HG03159 (cell line): Measurements from ENCODE around the gene PFAS.
"Not testable (repeated sequence)": the region's sequence is repeated elsewhere in the genome, so short reads cannot be mapped to it uniquely, and the experiment has no call there.

Experiments
- ATAC-seq: cut with Tn5 transposase; IDR thresholded peaks from one replicate; pipeline ENCODE4 v1.9.1; 2021; ENCODE audit warnings: mild to moderate bottlenecking, moderate library complexity; ENCODE audit not compliant: unreplicated experiment

Gene PFAS

GRCh38 chr17:8226536-8227237, 22.4 kb upstream of the PFAS start:
- ATAC-seq: no peak

GRCh38 chr17:8227238-8227581, 21.9 kb upstream of the PFAS start:
- no peak for ATAC-seq

GRCh38 chr17:8231701-8232100, 17.4 kb upstream of the PFAS start:
- no peak for ATAC-seq

DNA sequence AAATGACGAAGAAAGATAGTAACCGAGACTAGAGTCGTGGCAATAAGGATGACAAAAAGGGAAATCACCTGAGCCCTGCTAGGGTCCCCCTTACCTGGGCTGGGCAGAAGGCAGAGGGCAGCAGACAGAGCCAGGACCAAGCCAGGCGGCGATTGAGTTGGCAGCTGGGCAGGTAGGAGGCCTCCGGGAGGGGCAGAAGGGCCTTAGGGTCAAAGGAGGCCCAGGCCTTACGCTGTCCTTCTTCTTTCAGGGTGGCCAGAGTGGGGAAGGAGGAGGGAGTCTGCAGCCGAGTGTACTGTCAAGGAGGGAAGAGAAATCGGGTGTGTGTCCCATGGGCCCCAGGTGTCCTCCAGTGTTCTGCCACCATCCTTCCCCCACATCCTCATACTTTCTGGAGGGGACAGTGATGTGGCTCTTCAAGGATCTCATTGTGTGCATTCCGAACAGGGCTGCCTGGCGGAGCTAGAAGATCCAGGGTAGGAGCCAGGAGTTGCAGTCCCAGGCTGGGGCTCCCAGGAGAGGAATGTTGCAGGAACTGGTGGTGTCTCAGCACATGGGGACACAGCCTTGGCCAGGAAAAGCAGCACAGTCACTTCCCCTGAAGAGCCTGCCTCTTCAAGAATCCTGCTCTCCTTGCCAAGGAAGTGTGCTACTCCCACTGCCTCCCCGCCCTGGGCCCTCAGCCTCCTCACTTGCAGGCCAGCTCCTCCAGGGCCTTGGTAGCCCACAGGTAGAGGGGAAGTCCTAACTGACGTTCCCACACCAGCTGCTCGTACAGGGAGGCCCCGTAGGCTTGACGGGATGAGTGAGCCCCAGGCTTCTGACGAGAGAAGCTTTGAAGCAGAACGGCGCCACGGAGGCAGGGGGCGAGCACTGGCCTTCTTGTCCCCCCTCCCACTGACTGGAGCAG, 14.5 kb upstream of the PFAS start:
- no peak for ATAC-seq

DNA sequence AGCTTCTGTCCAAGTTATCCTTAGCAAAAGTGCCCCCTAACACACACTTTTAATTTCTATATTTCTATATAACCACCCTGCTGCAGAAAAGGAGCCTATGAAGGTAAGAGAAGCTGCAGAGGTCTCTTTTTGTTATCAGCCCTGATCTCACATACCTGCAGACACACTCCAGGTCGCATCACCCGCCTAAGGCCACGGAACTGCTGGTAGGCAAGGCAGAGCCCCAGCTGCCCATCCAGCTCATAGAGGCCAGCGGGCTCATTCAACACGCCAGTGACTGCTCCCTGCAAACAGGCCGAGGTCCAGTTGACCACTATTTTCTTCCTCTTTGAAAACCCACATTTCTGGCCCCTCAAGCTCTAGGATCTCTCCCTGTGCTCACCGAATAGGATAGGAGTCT, 13.4 kb upstream of the PFAS start:
- ATAC-seq: no peak

DNA sequence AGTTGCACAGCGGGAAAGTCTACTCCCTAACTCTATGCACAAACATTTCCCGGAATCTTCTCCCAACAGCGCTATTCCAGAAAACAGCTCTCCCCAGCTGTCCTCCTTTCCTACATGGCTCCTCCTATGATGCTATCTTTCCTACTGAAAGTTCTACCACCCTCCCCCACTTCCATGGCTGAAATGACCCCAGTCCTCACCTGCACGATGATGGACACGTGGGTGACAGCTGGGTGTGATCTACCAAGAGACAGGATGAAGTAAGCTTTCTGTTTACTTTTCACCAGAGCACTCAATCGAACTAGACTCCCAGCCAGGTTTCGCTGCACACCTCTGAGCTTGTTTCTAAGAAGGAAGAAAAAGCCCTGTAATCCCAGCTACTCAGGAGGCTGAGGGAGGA, 11.9 kb upstream of the PFAS start:
- no peak for ATAC-seq

GRCh38 chr17:8237886-8238285, 11.2 kb upstream of the PFAS start:
- no peak for ATAC-seq

DNA sequence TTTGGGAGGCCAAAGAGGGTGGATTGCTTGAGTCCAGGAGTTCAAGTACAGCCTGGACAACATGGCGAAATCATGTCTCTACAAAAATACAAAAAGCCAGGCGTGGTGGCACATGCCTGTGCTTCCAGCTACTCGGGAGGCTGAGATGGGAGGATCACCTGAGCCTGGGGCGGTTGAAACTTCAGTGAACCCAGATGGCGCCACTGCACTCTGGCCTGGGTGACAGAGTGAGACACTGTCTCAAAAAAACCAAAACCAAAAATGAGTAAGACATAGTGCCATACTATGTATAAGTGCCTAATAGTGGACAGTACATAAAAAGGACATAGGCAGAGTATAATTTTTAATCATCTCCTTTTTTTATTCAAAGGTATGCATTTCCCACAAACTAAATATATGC, 5.3 kb upstream of the PFAS start:
- no peak for ATAC-seq

DNA sequence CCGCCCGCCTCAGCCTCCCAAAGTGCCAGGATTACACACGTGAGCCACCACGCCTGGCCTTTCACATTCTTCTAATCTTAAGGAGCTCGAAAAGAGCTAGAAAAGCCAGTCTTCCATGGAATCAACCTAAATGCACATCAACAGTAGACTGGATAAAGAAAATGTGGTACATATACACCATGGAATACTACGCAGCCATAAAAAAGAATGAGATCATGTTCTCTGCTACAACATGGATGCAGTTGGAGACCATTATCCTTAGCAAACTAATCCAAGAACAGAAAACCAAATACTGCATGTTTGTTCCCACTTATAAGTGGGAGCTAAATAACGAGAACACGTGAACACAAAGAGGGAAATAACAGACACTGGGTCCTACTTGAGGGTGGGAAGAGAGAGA, 4.3 kb upstream of the PFAS start:
- no peak for ATAC-seq

DNA sequence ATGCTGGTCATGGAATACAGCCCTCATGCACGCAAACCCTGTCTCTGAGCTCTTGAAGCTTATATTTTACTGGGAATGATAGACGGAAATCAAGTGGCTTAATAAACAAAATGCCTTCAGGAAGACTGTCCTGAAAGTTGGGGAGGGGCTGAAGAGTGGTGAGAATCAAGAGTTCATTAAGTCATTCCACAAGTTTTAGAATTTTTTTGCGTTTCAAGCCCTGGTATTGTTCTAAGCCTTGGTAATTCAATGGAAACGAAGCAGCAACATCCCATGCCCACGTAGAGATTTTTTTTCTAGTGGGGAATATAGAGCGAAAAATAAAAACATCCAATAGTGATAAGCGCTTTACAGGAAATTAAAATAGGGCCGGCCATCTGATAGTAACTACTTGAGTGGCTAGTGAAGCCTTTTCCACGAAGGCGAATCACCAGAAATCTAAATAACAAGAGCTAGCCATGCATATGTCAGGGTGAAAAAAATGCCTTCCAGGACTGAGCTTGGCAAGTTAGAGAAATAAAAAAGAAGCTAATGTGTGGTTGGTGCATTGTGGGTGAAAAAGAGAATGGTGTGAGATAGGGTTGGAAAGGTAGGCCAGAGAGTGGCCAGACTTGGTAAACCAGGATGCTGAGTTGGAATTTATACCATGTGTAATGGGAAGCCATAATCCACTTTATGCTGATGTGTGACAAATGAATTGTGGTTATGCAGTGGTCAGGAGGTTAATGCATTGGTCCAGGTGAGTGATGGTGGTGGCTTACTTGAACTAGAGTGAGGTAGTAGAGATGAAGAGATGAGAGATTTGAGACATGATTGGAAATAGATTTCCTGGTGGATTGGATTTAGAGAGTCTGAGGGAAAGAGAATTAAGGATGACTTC, 772 bp downstream of the PFAS start:
- no peak for ATAC-seq

GRCh38 chr17:8251411-8251810, 2.3 kb downstream of the PFAS start:
- ATAC-seq: not testable (repeated sequence)

- ATAC-seq: no peak
Measured at GRCh38 chr17:8253801-8254200, 4.7 kb downstream of the PFAS start.

DNA sequence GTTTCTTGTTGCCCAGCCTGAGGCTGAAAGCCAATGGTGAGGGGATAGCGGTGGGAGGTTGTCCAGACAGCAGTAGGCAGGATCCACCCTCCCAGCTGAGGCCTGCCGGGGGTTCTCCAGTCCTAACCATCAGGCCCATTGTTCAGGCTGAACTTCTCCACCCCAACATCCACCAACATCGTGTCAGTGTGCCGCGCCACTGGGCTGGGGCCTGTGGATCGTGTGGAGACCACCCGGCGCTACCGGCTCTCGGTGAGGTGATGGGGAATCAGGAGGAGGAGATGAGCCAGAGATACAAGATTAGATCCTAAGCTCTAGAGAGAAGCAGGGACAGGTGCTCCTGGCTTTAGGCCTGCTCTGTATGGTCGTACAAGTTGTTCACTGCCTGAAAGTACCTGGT, 5.8 kb downstream of the PFAS start:
- ATAC-seq: no peak

GRCh38 chr17:8255499-8255898, 6.4 kb downstream of the PFAS start:
- no peak for ATAC-seq

DNA sequence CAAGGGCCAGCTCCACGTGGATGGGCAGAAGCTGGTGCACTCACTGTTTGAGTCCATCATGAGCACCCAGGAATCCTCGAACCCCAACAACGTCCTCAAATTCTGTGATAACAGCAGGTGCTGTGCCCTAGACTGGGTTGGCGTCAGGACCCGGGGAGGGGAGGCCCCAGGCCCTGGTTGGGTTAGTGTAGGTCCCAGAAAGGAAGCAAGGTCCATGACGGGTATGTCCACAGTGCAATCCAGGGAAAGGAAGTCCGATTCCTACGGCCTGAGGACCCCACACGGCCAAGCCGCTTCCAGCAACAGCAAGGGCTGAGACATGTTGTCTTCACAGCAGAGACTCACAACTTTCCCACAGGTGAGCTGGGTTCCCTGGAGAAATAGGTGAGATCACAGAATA, 7.2 kb downstream of the PFAS start:
- no peak for ATAC-seq

- no peak for ATAC-seq
Measured at GRCh38 chr17:8256691-8257090, 7.6 kb downstream of the PFAS start.

GRCh38 chr17:8257801-8258200, 8.7 kb downstream of the PFAS start:
- no peak for ATAC-seq

DNA sequence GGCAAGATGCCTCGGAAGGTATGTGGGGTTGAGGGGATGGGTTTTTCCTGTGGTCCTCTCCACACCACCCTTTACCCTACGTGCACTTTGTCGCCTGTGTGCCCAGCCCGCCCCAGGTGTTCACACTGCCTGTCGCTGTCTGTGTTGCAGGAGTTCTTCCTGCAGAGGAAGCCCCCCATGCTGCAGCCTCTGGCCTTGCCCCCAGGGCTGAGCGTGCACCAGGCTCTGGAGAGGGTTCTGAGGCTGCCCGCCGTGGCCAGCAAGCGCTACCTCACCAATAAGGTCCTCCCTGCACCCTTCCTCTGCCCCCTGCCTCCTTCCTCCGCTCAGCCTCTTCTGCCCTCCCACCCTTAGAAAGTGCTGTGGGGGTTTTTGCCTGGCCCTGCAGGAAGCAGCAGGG, 15.2 kb downstream of the PFAS start:
- ATAC-seq: no peak

- no peak for ATAC-seq
Measured at GRCh38 chr17:8264836-8265542, 15.9 kb downstream of the PFAS start.

DNA sequence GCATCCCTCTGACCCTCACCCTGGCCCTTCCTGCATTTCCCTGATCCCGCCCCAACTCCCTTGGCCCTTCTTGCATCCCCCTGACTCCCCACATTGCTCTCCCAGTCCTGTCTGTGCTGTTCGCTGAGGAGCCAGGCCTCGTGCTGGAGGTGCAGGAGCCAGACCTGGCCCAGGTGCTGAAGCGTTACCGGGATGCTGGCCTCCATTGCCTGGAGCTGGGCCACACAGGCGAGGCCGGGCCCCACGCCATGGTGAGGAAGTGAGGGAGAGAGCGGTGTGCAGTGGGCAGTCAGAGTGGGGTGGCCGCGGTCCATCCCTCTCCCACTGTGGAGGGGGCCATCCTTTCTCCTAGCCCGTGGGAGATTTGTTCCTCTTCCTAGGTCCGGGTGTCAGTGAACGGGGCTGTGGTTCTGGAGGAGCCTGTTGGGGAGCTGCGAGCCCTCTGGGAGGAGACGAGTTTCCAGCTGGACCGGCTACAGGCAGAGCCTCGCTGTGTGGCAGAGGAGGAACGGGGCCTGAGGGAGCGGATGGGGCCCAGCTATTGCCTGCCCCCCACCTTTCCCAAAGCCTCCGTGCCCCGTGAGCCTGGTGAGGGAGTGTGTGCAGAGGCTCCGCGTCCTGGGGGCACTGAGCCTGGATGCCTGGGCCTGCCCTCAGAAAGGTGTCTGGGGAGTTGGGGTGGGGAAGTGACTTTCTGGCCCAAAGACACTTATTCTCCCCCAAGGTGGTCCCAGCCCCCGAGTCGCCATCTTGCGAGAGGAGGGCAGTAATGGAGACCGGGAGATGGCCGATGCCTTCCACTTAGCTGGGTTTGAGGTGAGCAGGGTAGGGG, 17.8 kb downstream of the PFAS start:
- no peak for ATAC-seq
